ENCODE data around the gene ZMYND15. TPM values are rescaled to one million over a fixed set of nuclear protein-coding genes. Genes with fewer than 3 reads are reported as not detected.

The ZMYND15 gene
- polyA plus RNA-seq, 1 donor (not counting 4 experiments of a cell fraction or from before 2014, with no cell fraction given), result 0.25 TPM

- Histone ChIP-seq H3K4me2 (ENCODE audit: control insufficient read depth, extremely low read depth, insufficient read depth, low read depth, low read length) (peak overlapping the region; percentile 68), H3K27me3 (ENCODE audit: control insufficient read depth, extremely low read depth, insufficient read depth, low read length) (peaks cover 21% of the 10 kb centered on the region), H2AFZ (ENCODE audit: control insufficient read depth, low read length) (peak overlapping the region; percentile 66)
These were observed 45.9 kb downstream of the ZMYND15 start for GRCh38 chr17:4785311-4786105.

DNA sequence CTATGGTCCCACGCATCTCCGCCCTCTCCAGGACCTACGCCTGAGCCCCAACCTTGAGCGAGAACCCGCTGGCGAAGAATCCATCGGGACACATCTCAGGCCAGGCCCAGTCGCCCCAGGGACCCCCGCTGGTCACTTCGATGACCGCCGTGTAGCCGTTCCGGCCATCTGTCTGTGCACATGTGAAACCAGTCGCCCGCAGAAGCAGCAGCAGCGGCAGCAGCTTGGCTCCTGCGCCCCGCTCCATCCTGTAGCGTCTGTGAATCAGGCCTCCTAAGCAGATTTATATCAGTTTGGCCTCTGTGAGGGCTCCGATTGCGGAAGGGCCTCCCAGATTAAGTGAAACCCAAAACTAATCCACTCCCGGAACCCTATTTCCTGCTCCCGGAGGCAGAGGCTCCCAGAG, 46.5 kb downstream of the ZMYND15 start, which contains the start of gene VMO1:
Gene VMO1 (minus strand): TSS at position 259 of the 406 bp plus-strand sequence. CDS start 12 bp downstream, at position 247.
- H3K36me3 ChIP-seq (ENCODE audit: control insufficient read depth in 2 of 2, extremely low read depth in 1 of 2, insufficient read depth in 2 of 2, low read length in 2 of 2), result no peaks in the 10 kb centered on the region
- H3K4me3 ChIP-seq (ENCODE audit: control insufficient read depth in 2 of 3, extremely low read depth in 1 of 3, insufficient read depth in 2 of 3, low read depth in 1 of 3, low read length in 3 of 3), result peak within 1 kb of the TSS in 1 of 3 experiments; percentile 56
- dilution Hi-C loops (cut with MboI; ENCODE audit: extremely low pct_ligation_motif_present, low sequenced_read_pairs), result no loop called here
- FAIRE-seq (no peak), DNase-seq (ENCODE audit: low read depth, low spot score) (no peak)
- no peak within 1 kb of the TSS for H3K27ac ChIP-seq (ENCODE audit: control insufficient read depth, insufficient read depth, low read length)
- peaks cover 21% of the 10 kb centered on the region for H3K27me3 ChIP-seq (ENCODE audit: control insufficient read depth, extremely low read depth, insufficient read depth, low read length)
- H3K9me3 ChIP-seq (ENCODE audit: control insufficient read depth, low read depth, low read length), result no peaks in the 10 kb centered on the region
- peaks cover 25% of the 10 kb centered on the region for H3K4me1 ChIP-seq (ENCODE audit: control insufficient read depth, extremely low read depth, insufficient read depth, low read length)
- H3K9me1 ChIP-seq (ENCODE audit: control insufficient read depth, extremely low read depth, insufficient read depth, low read length), result no peaks in the 10 kb centered on the region
- peak; percentile 35 for TF ChIP-seq EZH2 (IDR thresholded peaks at IDR 0.05; ENCODE audit: low read length)
- TF ChIP-seq, protein P1, sequence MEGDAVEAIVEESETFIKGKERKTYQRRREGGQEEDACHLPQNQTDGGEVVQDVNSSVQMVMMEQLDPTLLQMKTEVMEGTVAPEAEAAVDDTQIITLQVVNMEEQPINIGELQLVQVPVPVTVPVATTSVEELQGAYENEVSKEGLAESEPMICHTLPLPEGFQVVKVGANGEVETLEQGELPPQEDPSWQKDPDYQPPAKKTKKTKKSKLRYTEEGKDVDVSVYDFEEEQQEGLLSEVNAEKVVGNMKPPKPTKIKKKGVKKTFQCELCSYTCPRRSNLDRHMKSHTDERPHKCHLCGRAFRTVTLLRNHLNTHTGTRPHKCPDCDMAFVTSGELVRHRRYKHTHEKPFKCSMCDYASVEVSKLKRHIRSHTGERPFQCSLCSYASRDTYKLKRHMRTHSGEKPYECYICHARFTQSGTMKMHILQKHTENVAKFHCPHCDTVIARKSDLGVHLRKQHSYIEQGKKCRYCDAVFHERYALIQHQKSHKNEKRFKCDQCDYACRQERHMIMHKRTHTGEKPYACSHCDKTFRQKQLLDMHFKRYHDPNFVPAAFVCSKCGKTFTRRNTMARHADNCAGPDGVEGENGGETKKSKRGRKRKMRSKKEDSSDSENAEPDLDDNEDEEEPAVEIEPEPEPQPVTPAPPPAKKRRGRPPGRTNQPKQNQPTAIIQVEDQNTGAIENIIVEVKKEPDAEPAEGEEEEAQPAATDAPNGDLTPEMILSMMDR (optimal IDR thresholded peaks at IDR 0.05 in 1 of 3, IDR thresholded peaks at IDR 0.05 in 1 of 3, conservative IDR thresholded peaks at IDR 0.05 in 1 of 3; ENCODE audit: extremely low read depth in 1 of 3, insufficient read depth in 2 of 3, low read length in 3 of 3), result no peak
- H2AFZ ChIP-seq (ENCODE audit: control insufficient read depth, low read length), result peak within 1 kb of the TSS; percentile 66
- H4K20me1 ChIP-seq (ENCODE audit: control insufficient read depth, extremely low read depth, insufficient read depth, low read length), result no peaks in the 10 kb centered on the region
- no peak within 1 kb of the TSS for H3K9ac ChIP-seq (ENCODE audit: control insufficient read depth, extremely low read depth, insufficient read depth, low read length)
- H3K4me2 ChIP-seq (ENCODE audit: control insufficient read depth, extremely low read depth, insufficient read depth, low read depth, low read length), result peak within 1 kb of the TSS; percentile 68
- peaks cover 6% of the 10 kb centered on the region for H3K79me2 ChIP-seq (ENCODE audit: control insufficient read depth, insufficient read depth, low read length)

More at GRCh38 chr17:4785311-4786105, 45.9 kb downstream of the ZMYND15 start:
- no peak overlapping the region for H3K27ac ChIP-seq (ENCODE audit: control insufficient read depth, insufficient read depth, low read length)
- H3K79me2 ChIP-seq (ENCODE audit: control insufficient read depth, insufficient read depth, low read length), result peaks cover 6% of the 10 kb centered on the region
- H3K4me3 ChIP-seq (ENCODE audit: control insufficient read depth in 2 of 3, extremely low read depth in 1 of 3, insufficient read depth in 2 of 3, low read depth in 1 of 3, low read length in 3 of 3), result peak overlapping the region in 1 of 3 experiments; percentile 56
- DNase-seq (ENCODE audit: low read depth, low spot score) (no peak), FAIRE-seq (no peak)
- peaks cover 20% of the 10 kb centered on the region for H3K4me1 ChIP-seq (ENCODE audit: control insufficient read depth, extremely low read depth, insufficient read depth, low read length)
- H3K9me3 ChIP-seq (ENCODE audit: control insufficient read depth, low read depth, low read length), result no peaks in the 10 kb centered on the region
- no peaks in the 10 kb centered on the region for H3K36me3 ChIP-seq (ENCODE audit: control insufficient read depth in 2 of 2, extremely low read depth in 1 of 2, insufficient read depth in 2 of 2, low read length in 2 of 2)
- H4K20me1 ChIP-seq (ENCODE audit: control insufficient read depth, extremely low read depth, insufficient read depth, low read length), result no peaks in the 10 kb centered on the region
- no peaks in the 10 kb centered on the region for H3K9me1 ChIP-seq (ENCODE audit: control insufficient read depth, extremely low read depth, insufficient read depth, low read length)
- dilution Hi-C loops (cut with MboI; ENCODE audit: extremely low pct_ligation_motif_present, low sequenced_read_pairs), result no loop called here
- TF ChIP-seq, protein P1 (optimal IDR thresholded peaks at IDR 0.05 in 1 of 3, IDR thresholded peaks at IDR 0.05 in 1 of 3, conservative IDR thresholded peaks at IDR 0.05 in 1 of 3; ENCODE audit: extremely low read depth in 1 of 3, insufficient read depth in 2 of 3, low read length in 3 of 3), result no peak
- TF ChIP-seq EZH2 (IDR thresholded peaks at IDR 0.05; ENCODE audit: low read length), result no peak
- no peak overlapping the region for H3K9ac ChIP-seq (ENCODE audit: control insufficient read depth, extremely low read depth, insufficient read depth, low read length)

Measured in keratinocyte (primary cell).